IPS-20b (cell line): ENCODE data around the gene CPT1B.

Source experiments
- H3K27ac ChIP-seq: one replicate; pipeline ENCODE4 v1.5.1; 2013; ENCODE audit warnings: low read length
- H3K27me3 ChIP-seq: 2 replicates; pipeline ENCODE4 v1.6.1; 2013; ENCODE audit warnings: mild to moderate bottlenecking, low read length, inconsistent platforms; ENCODE audit not compliant: insufficient read depth
- H3K36me3 ChIP-seq: 2 replicates; pipeline ENCODE4 v1.6.1; 2013; ENCODE audit warnings: low read depth, mild to moderate bottlenecking, inconsistent platforms, low read length, moderate library complexity; ENCODE audit not compliant: insufficient read depth
- H3K4me1 ChIP-seq: 2 replicates; pipeline ENCODE4 v1.6.1; 2013; ENCODE audit warnings: mild to moderate bottlenecking, control low read depth, inconsistent platforms, low read length, moderate library complexity; ENCODE audit not compliant: insufficient read depth
- H3K4me3 ChIP-seq: 2 replicates; pipeline ENCODE4 v1.5.1; 2013; ENCODE audit warnings: mild to moderate bottlenecking, low read length, inconsistent platforms
- H3K9ac ChIP-seq: 2 replicates; pipeline ENCODE4 v1.6.1; 2013; ENCODE audit warnings: low read depth, mild to moderate bottlenecking, inconsistent platforms, low read length, moderate library complexity
- H3K9me3 ChIP-seq: 2 replicates; pipeline ENCODE4 v1.6.1; 2013; ENCODE audit warnings: mild to moderate bottlenecking, low read depth, low read length, inconsistent platforms; ENCODE audit not compliant: insufficient read depth

The CPT1B gene

GRCh38 chr22:50527921-50528681 is 50.1 kb downstream of the CPT1B start:
- Histone ChIP-seq H3K4me1 (peaks cover 3% of the 10 kb centered on the region; the same call in 1 of the 2 replicates), H3K4me3 (no peak overlapping the region), H3K9me3 (no peaks in the 10 kb centered on the region), H3K27me3 (peaks cover 67% of the 10 kb centered on the region), H3K36me3 (peaks cover 14% of the 10 kb centered on the region; the same call in 1 of the 2 replicates), H3K27ac (no peak overlapping the region), H3K9ac (no peak overlapping the region)

DNA sequence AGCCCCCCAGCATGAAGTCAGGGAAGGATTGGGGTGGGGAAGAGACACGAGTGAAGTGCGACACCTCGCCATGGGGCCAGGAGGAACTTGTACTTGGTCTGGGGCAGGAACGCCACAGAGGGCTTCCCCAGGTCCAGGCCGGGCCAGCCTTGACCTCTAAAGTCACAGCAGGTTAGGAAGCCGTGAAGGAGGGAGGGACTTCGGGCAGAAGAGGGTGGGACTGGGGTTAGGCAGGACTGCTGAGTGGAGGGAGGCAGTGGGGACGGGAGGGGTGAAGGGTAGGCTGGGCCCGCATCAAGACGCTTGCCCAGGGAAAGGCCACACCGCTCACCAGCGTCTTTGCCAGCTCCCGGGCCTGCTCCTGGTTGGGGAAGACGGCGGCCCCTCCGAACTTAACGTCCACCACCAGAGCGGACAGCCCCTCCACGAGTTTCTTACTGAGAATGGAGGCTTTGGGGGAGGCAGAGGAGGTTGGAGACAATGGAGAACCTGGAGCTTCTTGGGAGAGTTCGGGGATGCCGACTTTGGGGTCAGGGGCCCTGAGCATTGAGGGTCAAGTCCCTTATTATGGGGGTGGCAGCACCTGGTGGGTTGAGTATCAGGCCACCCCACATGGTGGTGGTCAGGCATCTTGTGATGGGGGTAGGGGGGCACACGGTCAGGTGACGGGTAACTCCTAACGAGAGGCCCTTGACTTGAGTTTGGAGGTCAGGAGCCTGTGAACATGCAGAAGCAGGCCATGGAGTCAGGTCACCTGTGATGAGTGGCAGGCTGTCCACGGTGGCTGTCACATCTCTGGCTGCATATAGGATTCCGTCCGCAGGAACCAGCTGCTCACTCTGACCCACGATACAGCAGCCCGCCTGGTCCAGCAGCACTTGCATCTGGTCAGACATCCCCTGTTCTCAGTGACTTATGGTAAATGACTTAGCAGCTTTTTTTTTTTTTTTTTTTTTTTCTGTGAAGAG is 51.1 kb downstream of the CPT1B start:
- peaks cover 58% of the 10 kb centered on the region for H3K27me3 ChIP-seq
- peak overlapping the region; percentile 64; the same call in 1 of the 2 replicates for H3K9ac ChIP-seq
- no peaks in the 10 kb centered on the region for H3K9me3 ChIP-seq
- H3K36me3 ChIP-seq: peaks cover 24% of the 10 kb centered on the region
- peaks cover 3% of the 10 kb centered on the region; the same call in 1 of the 2 replicates for H3K4me1 ChIP-seq
- peak overlapping the region; percentile 77 for H3K4me3 ChIP-seq
- no peak overlapping the region for H3K27ac ChIP-seq

DNA sequence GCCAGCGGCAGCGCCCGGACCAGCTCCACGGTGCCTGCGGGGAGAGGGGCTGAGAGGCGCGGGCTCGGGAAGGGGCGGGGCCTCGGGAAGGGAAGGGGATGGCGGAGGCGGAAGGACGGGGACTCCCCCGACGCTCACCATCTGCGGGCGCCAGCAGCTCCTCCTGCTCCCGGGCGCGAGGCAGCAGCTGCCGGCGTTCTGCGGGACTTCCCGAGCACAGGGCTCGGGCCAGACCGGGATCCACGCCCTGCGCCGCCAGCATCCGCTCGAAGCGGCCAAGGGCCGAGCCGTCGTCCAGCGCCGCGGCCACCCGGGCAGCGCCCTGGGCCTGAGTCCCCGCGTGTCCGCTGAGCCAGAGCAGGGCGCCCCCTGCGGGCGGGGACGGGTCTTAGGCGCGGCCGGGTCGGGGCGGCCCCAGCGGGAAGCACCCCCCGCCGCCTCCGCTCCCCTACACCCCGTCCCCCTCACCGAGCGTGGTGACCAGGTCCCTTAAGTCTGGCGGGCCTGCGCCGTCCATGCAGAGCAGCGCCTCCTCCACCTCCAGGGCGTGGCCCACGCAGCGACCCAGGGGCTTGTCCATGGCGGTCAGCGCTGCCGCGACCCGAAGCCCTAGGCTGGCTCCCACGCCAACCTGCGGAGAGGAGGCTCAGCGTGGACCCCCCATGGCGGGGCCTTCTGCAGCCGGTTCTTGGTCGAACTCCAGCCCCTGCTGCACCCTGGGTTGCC is 52.0 kb downstream of the CPT1B start:
- no peak overlapping the region for H3K27ac ChIP-seq
- H3K36me3 ChIP-seq: peaks cover 30% of the 10 kb centered on the region
- peak overlapping the region; percentile 77 for H3K4me3 ChIP-seq
- peaks cover 3% of the 10 kb centered on the region; the same call in 1 of the 2 replicates for H3K4me1 ChIP-seq
- no peaks in the 10 kb centered on the region for H3K9me3 ChIP-seq
- H3K9ac ChIP-seq: peak overlapping the region; percentile 64; the same call in 1 of the 2 replicates
- peaks cover 49% of the 10 kb centered on the region for H3K27me3 ChIP-seq

DNA sequence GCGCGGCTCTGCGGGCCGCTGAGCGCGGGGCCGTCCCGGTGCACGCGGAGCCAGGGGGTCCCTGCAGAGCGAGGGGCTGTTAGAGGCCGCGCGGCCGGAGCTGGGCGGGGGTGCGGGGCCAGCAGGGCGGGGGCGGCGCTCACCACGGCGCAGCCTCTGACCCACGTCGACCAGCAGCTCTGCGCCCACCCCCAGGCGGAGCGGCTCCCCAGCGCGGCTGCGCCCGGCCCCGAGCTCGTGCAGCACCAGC is 52.4 kb downstream of the CPT1B start:
- no peaks in the 10 kb centered on the region for H3K9me3 ChIP-seq
- H3K9ac ChIP-seq: peak overlapping the region; percentile 64; the same call in 1 of the 2 replicates
- peaks cover 35% of the 10 kb centered on the region for H3K36me3 ChIP-seq
- peaks cover 44% of the 10 kb centered on the region for H3K27me3 ChIP-seq
- peaks cover 3% of the 10 kb centered on the region; the same call in 1 of the 2 replicates for H3K4me1 ChIP-seq
- H3K4me3 ChIP-seq: peak overlapping the region; percentile 77; the same call in 1 of the 2 replicates
- no peak overlapping the region for H3K27ac ChIP-seq

DNA sequence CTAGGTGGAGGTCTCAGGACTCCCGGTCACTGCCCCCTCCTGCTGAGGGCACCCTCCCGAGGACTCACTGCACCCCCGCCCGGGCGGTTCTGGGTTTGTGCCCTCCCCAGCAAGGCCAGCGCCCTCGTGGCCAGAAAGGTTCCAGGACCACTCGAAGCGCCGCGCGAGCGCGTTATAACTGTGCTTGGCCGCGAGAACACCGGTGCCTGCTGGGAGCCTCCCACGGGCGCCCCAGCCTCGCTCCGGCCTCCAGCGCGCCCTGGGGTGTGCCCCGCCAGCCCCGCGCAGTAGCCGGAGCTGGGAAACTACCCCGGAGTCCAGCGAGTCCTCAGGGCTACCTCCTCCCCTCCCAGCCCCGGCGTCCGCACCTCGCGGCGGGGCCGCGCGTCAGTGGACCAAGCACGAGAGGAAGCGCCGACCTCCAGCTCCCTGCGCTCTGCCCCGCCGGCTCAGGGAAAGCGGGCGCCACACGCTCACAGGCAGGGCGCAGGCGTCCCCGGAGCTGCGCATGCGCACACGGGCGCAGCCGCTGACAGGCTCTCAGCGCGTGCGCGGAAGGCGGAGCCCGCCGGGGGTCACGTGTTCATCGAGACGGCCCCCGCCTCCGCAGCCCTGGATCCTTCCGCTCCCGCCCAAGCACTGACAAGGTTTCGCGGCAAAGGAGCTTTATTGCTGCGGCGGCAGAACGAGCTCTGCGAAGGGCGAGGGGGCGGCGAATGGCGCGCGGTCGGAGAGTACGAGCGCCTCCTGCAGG is 52.9 kb downstream of the CPT1B start, which contains the start of gene SCO2:
SCO2 (minus strand) TSS at position 495 of the 754 bp plus-strand sequence. CDS start 1,187 bp downstream, outside the sequence.
- H3K4me3 ChIP-seq: peak within 1 kb of the TSS; percentile 77
- no peak within 1 kb of the TSS for H3K27ac ChIP-seq
- no peaks in the 10 kb centered on the region for H3K9me3 ChIP-seq
- peaks cover 37% of the 10 kb centered on the region for H3K36me3 ChIP-seq
- H3K9ac ChIP-seq: peak within 1 kb of the TSS; percentile 83; the same call in 1 of the 2 replicates
- H3K27me3 ChIP-seq: peaks cover 39% of the 10 kb centered on the region
- peaks cover 3% of the 10 kb centered on the region; the same call in 1 of the 2 replicates for H3K4me1 ChIP-seq

- Histone ChIP-seq H3K4me1 (peaks cover 3% of the 10 kb centered on the region; the same call in 1 of the 2 replicates), H3K9me3 (no peaks in the 10 kb centered on the region), H3K27me3 (peaks cover 33% of the 10 kb centered on the region), H3K4me3 (peak overlapping the region; percentile 77), H3K36me3 (peaks cover 38% of the 10 kb centered on the region), H3K9ac (peak overlapping the region; percentile 83; the same call in 1 of the 2 replicates), H3K27ac (no peak overlapping the region)
Observed at GRCh38 chr22:50524676-50525103, 53.5 kb downstream of the CPT1B start.

DNA sequence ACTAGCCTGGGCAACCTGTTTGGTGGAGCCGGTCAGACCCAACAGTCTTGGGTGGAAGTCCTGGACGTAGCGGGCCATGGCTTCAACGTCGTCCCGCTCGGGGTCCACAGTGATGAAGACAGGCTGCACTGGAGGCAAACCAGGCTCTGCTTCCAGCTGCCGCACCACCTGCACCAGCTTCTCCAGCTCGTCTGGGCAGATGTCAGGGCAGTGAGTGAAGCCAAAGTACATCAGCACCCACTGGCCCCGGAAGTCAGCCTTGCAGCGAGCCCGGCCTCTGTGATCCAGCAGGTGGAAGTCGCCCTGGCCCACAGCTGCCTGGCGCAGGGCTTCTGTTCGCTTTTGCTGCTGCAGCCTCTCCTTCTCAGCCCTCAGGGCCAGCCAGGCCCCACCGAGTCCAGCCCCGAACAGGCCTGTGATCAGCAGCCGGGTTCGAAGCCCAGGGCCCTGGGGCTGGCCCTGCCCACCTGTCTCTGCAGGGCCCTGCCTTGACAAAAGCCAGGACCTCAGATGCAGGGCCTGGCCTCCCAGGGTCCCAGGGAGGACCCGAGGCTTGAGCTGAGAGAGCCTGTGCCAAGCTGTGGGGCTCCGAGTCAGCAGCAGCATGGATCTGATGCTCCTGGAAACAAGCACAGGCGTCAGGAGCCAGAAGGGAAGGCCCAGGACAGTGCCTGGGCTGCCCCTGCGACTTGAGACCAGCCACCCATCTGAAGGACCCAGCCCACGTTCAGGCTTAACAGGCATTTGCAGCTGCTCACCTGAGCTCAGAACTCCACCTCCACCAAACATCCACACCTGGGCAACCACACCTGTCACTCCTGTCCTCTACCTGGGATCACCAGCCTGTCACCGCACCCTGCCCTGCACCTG is 54.2 kb downstream of the CPT1B start:
- H3K36me3 ChIP-seq: peaks cover 44% of the 10 kb centered on the region
- H3K27me3 ChIP-seq: peaks cover 27% of the 10 kb centered on the region
- 0 out of 2 replicates have a peak overlapping the region, but pooled peaks have one; percentile 83 for H3K9ac ChIP-seq
- H3K4me3 ChIP-seq: peak overlapping the region; percentile 77
- H3K9me3 ChIP-seq: no peaks in the 10 kb centered on the region
- peaks cover 3% of the 10 kb centered on the region; the same call in 1 of the 2 replicates for H3K4me1 ChIP-seq
- no peak overlapping the region for H3K27ac ChIP-seq

DNA sequence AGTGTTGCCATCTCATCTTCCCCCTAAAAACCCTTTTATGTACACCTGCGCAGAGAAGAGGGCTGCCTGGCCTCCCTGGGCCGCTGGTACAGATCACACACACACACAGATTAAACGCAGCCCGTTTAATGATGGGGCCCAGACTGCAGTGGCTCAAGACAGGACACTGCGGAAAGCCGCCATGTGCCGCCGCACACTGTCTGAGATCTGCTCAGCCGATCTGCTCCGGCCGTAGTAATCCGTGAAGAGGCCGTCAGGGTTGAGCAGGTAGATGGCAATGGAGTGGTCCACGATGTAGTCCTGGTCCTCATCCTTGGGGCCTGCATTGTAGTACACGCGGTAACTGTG is 54.8 kb downstream of the CPT1B start:
- peaks cover 3% of the 10 kb centered on the region; the same call in 1 of the 2 replicates for H3K4me1 ChIP-seq
- no peak overlapping the region for H3K4me3 ChIP-seq
- no peak overlapping the region for H3K27ac ChIP-seq
- H3K9ac ChIP-seq: no peak overlapping the region
- peaks cover 51% of the 10 kb centered on the region for H3K36me3 ChIP-seq
- H3K27me3 ChIP-seq: peaks cover 21% of the 10 kb centered on the region
- H3K9me3 ChIP-seq: no peaks in the 10 kb centered on the region

GRCh38 chr22:50522806-50523438 is 55.3 kb downstream of the CPT1B start:
- peaks cover 56% of the 10 kb centered on the region for H3K36me3 ChIP-seq
- H3K4me1 ChIP-seq: peaks cover 3% of the 10 kb centered on the region; the same call in 1 of the 2 replicates
- peaks cover 16% of the 10 kb centered on the region for H3K27me3 ChIP-seq
- no peak overlapping the region for H3K27ac ChIP-seq
- H3K4me3 ChIP-seq: no peak overlapping the region
- no peaks in the 10 kb centered on the region for H3K9me3 ChIP-seq
- H3K9ac ChIP-seq: no peak overlapping the region
